Natural killer cell (primary cell): ENCODE data around the gene STK39. TPM values are rescaled to one million over a fixed set of nuclear protein-coding genes. Genes with fewer than 3 reads are reported as not detected.

Experiments
- ATAC-seq, 3 donors: fragments of 150-1000 bp in 2 of 3; fragments of 200-7000 bp in 1 of 3; cut with Tn5 transposase; 1 replicate in 1 of 3; 2 replicates in 2 of 3; pipeline ENCODE4 v1.10.0; 2021; ENCODE audit warnings: mild to moderate bottlenecking in 2 of 3, moderate library complexity in 2 of 3
- DNase-seq, 2 donors: peaks; one replicate each; pipeline versions ENCODE4 v3.0.0 to v3.0.0-alpha.2; 2013 to 2021; ENCODE audit warnings: mixed read lengths in 1 of 2
- H3K27ac ChIP-seq: one replicate; pipeline ENCODE4 v1.5.1; 2013; ENCODE audit warnings: mild to moderate bottlenecking, low read length
- H3K27me3 ChIP-seq: one replicate; pipeline ENCODE4 v1.6.1; 2013; ENCODE audit warnings: low read length; ENCODE audit not compliant: control insufficient read depth, insufficient read depth
- H3K36me3 ChIP-seq: one replicate; pipeline ENCODE4 v1.6.1; 2013; ENCODE audit warnings: low read length; ENCODE audit not compliant: control insufficient read depth, insufficient read depth
- H3K4me1 ChIP-seq: one replicate; pipeline ENCODE4 v1.6.1; 2013; ENCODE audit warnings: low read length; ENCODE audit not compliant: control insufficient read depth, insufficient read depth
- H3K4me3 ChIP-seq: one replicate; pipeline ENCODE4 v1.5.1; 2013; ENCODE audit warnings: low read length
- H3K9me3 ChIP-seq: one replicate; pipeline ENCODE4 v1.6.1; 2013; ENCODE audit warnings: low read length; ENCODE audit not compliant: control insufficient read depth, insufficient read depth
- H3K27ac Mint-ChIP-seq, 2 donors: one replicate each; pipeline ENCODE4 v1.8.0; 2022; ENCODE audit warnings: mild to moderate bottlenecking in 2 of 2, mixed read lengths in 2 of 2, moderate library complexity in 1 of 2
- H3K27me3 Mint-ChIP-seq, 2 donors: one replicate each; pipeline ENCODE4 v1.8.0; 2022; ENCODE audit warnings: low read depth in 2 of 2, mixed read lengths in 2 of 2
- H3K36me3 Mint-ChIP-seq: one replicate; pipeline ENCODE4 v1.8.0; 2022; ENCODE audit warnings: mixed read lengths
- H3K4me1 Mint-ChIP-seq, 2 donors: one replicate each; pipeline ENCODE4 v1.8.0; 2022; ENCODE audit warnings: mixed read lengths in 2 of 2
- H3K4me3 Mint-ChIP-seq: one replicate; pipeline ENCODE4 v1.8.0; 2022; ENCODE audit warnings: mild to moderate bottlenecking, moderate library complexity, mixed read lengths
- H3K9me3 Mint-ChIP-seq, 2 donors: one replicate each; pipeline ENCODE4 v1.8.0; 2022; ENCODE audit warnings: mixed read lengths in 2 of 2
- CTCF ChIP-seq: fragments of 200-600 bp; IDR thresholded peaks from one replicate; pipeline ENCODE4 v1.8.0; 2022; ENCODE audit warnings: antibody characterized with exemption
- WGBS: methylation state at CpG from one replicate; pipeline ENCODE4 v1.1.7; 2013; ENCODE audit warnings: missing lambda C conversion rate; ENCODE audit not compliant: insufficient coverage; 5-methylcytosine and 5-hydroxymethylcytosine counted together
- intact Hi-C: fragments of 100-400 bp; cut with micrococcal nuclease; formaldehyde crosslinking; loops from one replicate; pipeline ENCODE4 v1.14.2; 2022
- total RNA-seq, 4 donors: library from RNA; stranded (reverse); fragments of 120-200 nt in 1 of 4; gene quantifications; one replicate each; pipeline versions ENCODE4 v1.2.3 to v1.2.4, GENCODE V29; 2013 to 2022

Gene STK39
- total RNA-seq, 3 donors from 2014 or later (not counting 1 experiment from before 2014, with no cell fraction given), result 53.3 to 79.3 (median 66.6) TPM

- no peaks in the 10 kb centered on the region for H3K9me3 Mint-ChIP-seq
- H3K4me1 Mint-ChIP-seq, result peaks cover 42 to 44% of the 10 kb centered on the region in 2 donors
- WGBS, result 64% methylated on average over 10 of the region's 11 CpGs
- H3K27ac ChIP-seq, result no peak overlapping the region
- H3K4me3 ChIP-seq, result no peak overlapping the region
- H3K27me3 Mint-ChIP-seq, result no peaks in the 10 kb centered on the region
- H3K4me1 ChIP-seq, result no peaks in the 10 kb centered on the region
- intact Hi-C loops, result no loop called here
- peak overlapping the region; percentile 4 to 54 for H3K27ac Mint-ChIP-seq
- no peaks in the 10 kb centered on the region for H3K9me3 ChIP-seq
- ATAC-seq, result no peak
- no peak overlapping the region for H3K4me3 Mint-ChIP-seq
- no peaks in the 10 kb centered on the region for H3K27me3 ChIP-seq
- no peaks in the 10 kb centered on the region for H3K36me3 Mint-ChIP-seq
- peaks cover 13% of the 10 kb centered on the region for H3K36me3 ChIP-seq
- no peak for DNase-seq
- no peak for TF ChIP-seq CTCF
These were observed 221.8 kb downstream of the STK39 start for GRCh38 chr2:168025487-168026202.

- 95% methylated on average over 4 of the region's 4 CpGs for WGBS
- Histone ChIP-seq H3K9me3 (no peaks in the 10 kb centered on the region), H3K27me3 (no peaks in the 10 kb centered on the region), H3K36me3 (peaks cover 11% of the 10 kb centered on the region), H3K4me1 (no peaks in the 10 kb centered on the region), H3K27ac (no peak overlapping the region), H3K4me3 (no peak overlapping the region)
- no peak overlapping the region for H3K4me3 Mint-ChIP-seq
- H3K27ac Mint-ChIP-seq, result peak overlapping the region; percentile 4 to 54
- DNase-seq (no peak), ATAC-seq (no peak)
- H3K9me3 Mint-ChIP-seq, result no peaks in the 10 kb centered on the region
- H3K27me3 Mint-ChIP-seq, result no peaks in the 10 kb centered on the region
- H3K36me3 Mint-ChIP-seq, result no peaks in the 10 kb centered on the region
- peaks cover 42 to 44% of the 10 kb centered on the region in 2 donors for H3K4me1 Mint-ChIP-seq
- TF ChIP-seq CTCF, result no peak
- intact Hi-C loops, result no loop called here
These were observed 222.9 kb downstream of the STK39 start for GRCh38 chr2:168024459-168024858.

- ATAC-seq, result no peak
- Mint-ChIP-seq H3K4me1 (peaks cover 32 to 33% of the 10 kb centered on the region in 2 donors), H3K4me3 (no peak overlapping the region), H3K36me3 (no peaks in the 10 kb centered on the region), H3K9me3 (no peaks in the 10 kb centered on the region), H3K27ac (no peak overlapping the region), H3K27me3 (no peaks in the 10 kb centered on the region)
- Histone ChIP-seq H3K4me1 (no peaks in the 10 kb centered on the region), H3K9me3 (no peaks in the 10 kb centered on the region), H3K27me3 (no peaks in the 10 kb centered on the region), H3K4me3 (no peak overlapping the region), H3K36me3 (peaks cover 11% of the 10 kb centered on the region), H3K27ac (no peak overlapping the region)
- no peak for TF ChIP-seq CTCF
- intact Hi-C loops, result no loop called here
- no peak for DNase-seq
These were observed 225.4 kb downstream of the STK39 start for GRCh38 chr2:168021800-168022587.
